Measurements from ENCODE around the gene NOXRED1.
"Not testable (repeated sequence)": the region's sequence is repeated elsewhere in the genome, so short reads cannot be mapped to it uniquely, and the experiment has no call there.

Gene NOXRED1

GRCh38 chr14:77423423-77423822, at the start of gene NOXRED1:
Gene NOXRED1, minus strand, starts transcription at chr14:77423523. Its CDS starts 634 bp downstream, at chr14:77422889.
- no peak for DNase-seq

GRCh38 chr14:77470224-77470870, 47.0 kb upstream of the NOXRED1 start:
- DNase-seq = no peak

GRCh38 chr14:77469539-77469938, 46.2 kb upstream of the NOXRED1 start:
- DNase-seq = no peak

GRCh38 chr14:77469067-77469505, 45.8 kb upstream of the NOXRED1 start:
- no peak for DNase-seq

GRCh38 chr14:77467801-77468200, 44.5 kb upstream of the NOXRED1 start:
- no peak for DNase-seq

- DNase-seq = peak in 35 of 51 donors; percentile 2 to 76 (median 38)
These were observed 35.9 kb upstream of the NOXRED1 start for GRCh38 chr14:77459072-77459723.

GRCh38 chr14:77458249-77458950, 35.1 kb upstream of the NOXRED1 start:
- peak in 13 of 51 donors; percentile 11 to 61 (median 34) for DNase-seq

GRCh38 chr14:77457522-77458248, 34.4 kb upstream of the NOXRED1 start, which contains the start of the genes AHSA1 and VIPAS39:
Gene AHSA1, plus strand, starts transcription at chr14:77458093. Its CDS starts 97 bp downstream, at chr14:77458190.
Gene VIPAS39, minus strand, starts transcription at chr14:77457601. Its CDS starts 3,499 bp downstream, at chr14:77454102.
- DNase-seq = peak; percentile 74 to 100 (median 96)

- peak in 2 of 51 donors; percentile 39 to 57 for DNase-seq
These were observed 33.8 kb upstream of the NOXRED1 start for GRCh38 chr14:77457115-77457521.

GRCh38 chr14:77455966-77456640, 32.8 kb upstream of the NOXRED1 start:
- no peak for DNase-seq

- DNase-seq = no peak
These were observed 18.9 kb upstream of the NOXRED1 start for GRCh38 chr14:77442196-77442595.

- no peak for DNase-seq
These were observed 16.5 kb upstream of the NOXRED1 start for GRCh38 chr14:77439861-77440260.

GRCh38 chr14:77438596-77438995, 15.3 kb upstream of the NOXRED1 start:
- no peak for DNase-seq

GRCh38 chr14:77436042-77436441, 12.7 kb upstream of the NOXRED1 start:
- DNase-seq = no peak

GRCh38 chr14:77426396-77426795, 3.1 kb upstream of the NOXRED1 start:
- no peak for DNase-seq

GRCh38 chr14:77424862-77425261, 1.5 kb upstream of the NOXRED1 start:
- no peak for DNase-seq

- no peak for DNase-seq
These were observed 2.1 kb downstream of the NOXRED1 start for GRCh38 chr14:77421201-77421600.

- DNase-seq = no peak
These were observed 6.5 kb downstream of the NOXRED1 start for GRCh38 chr14:77416836-77417235.

GRCh38 chr14:77416098-77416497, 7.2 kb downstream of the NOXRED1 start:
- DNase-seq = not testable (repeated sequence)

GRCh38 chr14:77415403-77416030, 7.8 kb downstream of the NOXRED1 start:
- not testable (repeated sequence) for DNase-seq
